ENCODE measurements around the gene UGDH. TPM values are rescaled to one million over a fixed set of nuclear protein-coding genes. Genes with fewer than 3 reads are reported as not detected.

The UGDH gene
- total and polyA plus RNA-seq, 9 of the 15 experiments (the other 6 are each of a cell fraction or from before 2014, with no cell fraction given): 5.5 to 21.7 (median 16.2) TPM

GRCh38 chr4:39458505-39459300, 68.5 kb downstream of the UGDH start, which contains the start of the genes LIAS and RPL9 (continued):
- TF ChIP-seq, protein P1, sequence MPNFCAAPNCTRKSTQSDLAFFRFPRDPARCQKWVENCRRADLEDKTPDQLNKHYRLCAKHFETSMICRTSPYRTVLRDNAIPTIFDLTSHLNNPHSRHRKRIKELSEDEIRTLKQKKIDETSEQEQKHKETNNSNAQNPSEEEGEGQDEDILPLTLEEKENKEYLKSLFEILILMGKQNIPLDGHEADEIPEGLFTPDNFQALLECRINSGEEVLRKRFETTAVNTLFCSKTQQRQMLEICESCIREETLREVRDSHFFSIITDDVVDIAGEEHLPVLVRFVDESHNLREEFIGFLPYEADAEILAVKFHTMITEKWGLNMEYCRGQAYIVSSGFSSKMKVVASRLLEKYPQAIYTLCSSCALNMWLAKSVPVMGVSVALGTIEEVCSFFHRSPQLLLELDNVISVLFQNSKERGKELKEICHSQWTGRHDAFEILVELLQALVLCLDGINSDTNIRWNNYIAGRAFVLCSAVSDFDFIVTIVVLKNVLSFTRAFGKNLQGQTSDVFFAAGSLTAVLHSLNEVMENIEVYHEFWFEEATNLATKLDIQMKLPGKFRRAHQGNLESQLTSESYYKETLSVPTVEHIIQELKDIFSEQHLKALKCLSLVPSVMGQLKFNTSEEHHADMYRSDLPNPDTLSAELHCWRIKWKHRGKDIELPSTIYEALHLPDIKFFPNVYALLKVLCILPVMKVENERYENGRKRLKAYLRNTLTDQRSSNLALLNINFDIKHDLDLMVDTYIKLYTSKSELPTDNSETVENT (CRISPR knock-in tag; IDR thresholded peaks at IDR 0.05): peak; percentile 77; the same call in 1 of the 2 replicates
- TF ChIP-seq, protein P2, sequence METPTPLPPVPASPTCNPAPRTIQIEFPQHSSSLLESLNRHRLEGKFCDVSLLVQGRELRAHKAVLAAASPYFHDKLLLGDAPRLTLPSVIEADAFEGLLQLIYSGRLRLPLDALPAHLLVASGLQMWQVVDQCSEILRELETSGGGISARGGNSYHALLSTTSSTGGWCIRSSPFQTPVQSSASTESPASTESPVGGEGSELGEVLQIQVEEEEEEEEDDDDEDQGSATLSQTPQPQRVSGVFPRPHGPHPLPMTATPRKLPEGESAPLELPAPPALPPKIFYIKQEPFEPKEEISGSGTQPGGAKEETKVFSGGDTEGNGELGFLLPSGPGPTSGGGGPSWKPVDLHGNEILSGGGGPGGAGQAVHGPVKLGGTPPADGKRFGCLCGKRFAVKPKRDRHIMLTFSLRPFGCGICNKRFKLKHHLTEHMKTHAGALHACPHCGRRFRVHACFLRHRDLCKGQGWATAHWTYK (CRISPR knock-in tag; IDR thresholded peaks at IDR 0.05): no peak; the same call in 1 of the 2 replicates
- TF ChIP-seq GTF2F1 (IDR thresholded peaks at IDR 0.05; ENCODE audit: low read depth, low read length): peak; percentile 94
- peak; percentile 55; the same call in 1 of the 2 replicates for TF ChIP-seq NR2C1 (IDR thresholded peaks at IDR 0.05)
- TF ChIP-seq NR2C1 (tag; IDR thresholded peaks at IDR 0.05): peak; percentile 47
- TF ChIP-seq ZBTB17 (CRISPR knock-in tag; IDR thresholded peaks at IDR 0.05): peak; percentile 50; the same call in 1 of the 2 replicates
- peak; percentile 30; the same call in 1 of the 2 replicates for TF ChIP-seq CC2D1A (IDR thresholded peaks at IDR 0.05)
- TF ChIP-seq MCM3 (IDR thresholded peaks at IDR 0.05): no peak
- no peak for TF ChIP-seq CHD1 (IDR thresholded peaks at IDR 0.05; ENCODE audit: low read length)
- TF ChIP-seq NR3C1 (CRISPR knock-in tag; IDR thresholded peaks at IDR 0.05): no peak
- TF ChIP-seq PRMT5 (CRISPR knock-in tag; IDR thresholded peaks at IDR 0.05): no peak
- 0 out of 2 replicates have a peak, but pooled peaks have one; percentile 40 for TF ChIP-seq GTF2A2 (tag; IDR thresholded peaks at IDR 0.05)
- TF ChIP-seq HMBOX1 (IDR thresholded peaks at IDR 0.05): peak; percentile 19; the same call in 1 of the 2 replicates
- TF ChIP-seq ZNF785 (CRISPR knock-in tag; IDR thresholded peaks at IDR 0.05): no peak
- no peak for TF ChIP-seq MTA2 (IDR thresholded peaks at IDR 0.05; ENCODE audit: low read depth)
- TF ChIP-seq KDM2B (CRISPR knock-in tag; IDR thresholded peaks at IDR 0.05): no peak
- TF ChIP-seq, protein P3, sequence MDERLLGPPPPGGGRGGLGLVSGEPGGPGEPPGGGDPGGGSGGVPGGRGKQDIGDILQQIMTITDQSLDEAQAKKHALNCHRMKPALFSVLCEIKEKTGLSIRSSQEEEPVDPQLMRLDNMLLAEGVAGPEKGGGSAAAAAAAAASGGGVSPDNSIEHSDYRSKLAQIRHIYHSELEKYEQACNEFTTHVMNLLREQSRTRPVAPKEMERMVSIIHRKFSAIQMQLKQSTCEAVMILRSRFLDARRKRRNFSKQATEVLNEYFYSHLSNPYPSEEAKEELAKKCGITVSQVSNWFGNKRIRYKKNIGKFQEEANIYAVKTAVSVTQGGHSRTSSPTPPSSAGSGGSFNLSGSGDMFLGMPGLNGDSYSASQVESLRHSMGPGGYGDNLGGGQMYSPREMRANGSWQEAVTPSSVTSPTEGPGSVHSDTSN (CRISPR knock-in tag; IDR thresholded peaks at IDR 0.05; ENCODE audit: low read depth): no peak
- TF ChIP-seq, protein P3 (tag; conservative IDR thresholded peaks at IDR 0.05; ENCODE audit: low read depth): no peak
- TF ChIP-seq MYNN (IDR thresholded peaks at IDR 0.05): no peak
- TF ChIP-seq MYNN (CRISPR knock-in tag; IDR thresholded peaks at IDR 0.05): no peak
- TF ChIP-seq MEF2A (IDR thresholded peaks at IDR 0.05; ENCODE audit: control insufficient read depth, low read depth, low read length): no peak
